ENCODE measurements around the gene SGTB. TPM values are rescaled to one million over a fixed set of nuclear protein-coding genes. Genes with fewer than 3 reads are reported as not detected.

SGTB gene
- total RNA-seq, 2 experiments from 2014 or later = 17.0 to 18.5 TPM

DNA sequence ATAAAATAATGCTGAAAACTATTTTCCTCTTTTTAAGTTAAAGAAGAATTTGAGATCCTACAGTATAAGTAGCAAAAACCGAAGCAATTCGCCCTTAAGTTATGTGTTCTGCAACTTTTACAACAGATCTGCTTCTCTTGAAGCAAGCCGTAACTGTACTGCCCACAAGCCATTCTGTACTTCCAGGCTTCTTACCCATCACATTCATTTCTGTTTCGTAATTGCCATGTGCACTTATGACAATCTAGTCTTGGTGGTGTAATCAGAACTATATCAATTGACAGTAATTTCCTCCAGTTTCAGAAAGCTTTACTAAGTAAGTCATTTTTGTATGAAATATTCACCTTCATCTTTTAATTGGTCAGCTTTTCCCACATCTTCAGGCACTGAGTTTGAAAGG is 13.8 kb downstream of the SGTB start:
- ChIA-PET CTCF (no interaction called here), POLR2A (interaction anchor here (0.5 kb wide), 1 partner anchor 91 kb away, joined by 3 read pairs; no protein-coding TSS in a partner anchor)
- H3K4me3 Mint-ChIP-seq = no peak overlapping the region
- no peak overlapping the region for H3K27ac Mint-ChIP-seq
- TF ChIP-seq, protein P1, sequence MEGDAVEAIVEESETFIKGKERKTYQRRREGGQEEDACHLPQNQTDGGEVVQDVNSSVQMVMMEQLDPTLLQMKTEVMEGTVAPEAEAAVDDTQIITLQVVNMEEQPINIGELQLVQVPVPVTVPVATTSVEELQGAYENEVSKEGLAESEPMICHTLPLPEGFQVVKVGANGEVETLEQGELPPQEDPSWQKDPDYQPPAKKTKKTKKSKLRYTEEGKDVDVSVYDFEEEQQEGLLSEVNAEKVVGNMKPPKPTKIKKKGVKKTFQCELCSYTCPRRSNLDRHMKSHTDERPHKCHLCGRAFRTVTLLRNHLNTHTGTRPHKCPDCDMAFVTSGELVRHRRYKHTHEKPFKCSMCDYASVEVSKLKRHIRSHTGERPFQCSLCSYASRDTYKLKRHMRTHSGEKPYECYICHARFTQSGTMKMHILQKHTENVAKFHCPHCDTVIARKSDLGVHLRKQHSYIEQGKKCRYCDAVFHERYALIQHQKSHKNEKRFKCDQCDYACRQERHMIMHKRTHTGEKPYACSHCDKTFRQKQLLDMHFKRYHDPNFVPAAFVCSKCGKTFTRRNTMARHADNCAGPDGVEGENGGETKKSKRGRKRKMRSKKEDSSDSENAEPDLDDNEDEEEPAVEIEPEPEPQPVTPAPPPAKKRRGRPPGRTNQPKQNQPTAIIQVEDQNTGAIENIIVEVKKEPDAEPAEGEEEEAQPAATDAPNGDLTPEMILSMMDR (IDR thresholded peaks at IDR 0.05) = no peak
- H3K9me3 Mint-ChIP-seq = no peaks in the 10 kb centered on the region
- peaks cover 10% of the 10 kb centered on the region for H3K4me1 Mint-ChIP-seq (ENCODE audit: low read depth)
- DNase-seq = no peak
- H3K36me3 Mint-ChIP-seq (ENCODE audit: low read depth) = peaks cover 20% of the 10 kb centered on the region
- intact Hi-C loops (cut with micrococcal nuclease) = no loop called here
- ATAC-seq = no peak
- no peaks in the 10 kb centered on the region for H3K27me3 Mint-ChIP-seq

DNA sequence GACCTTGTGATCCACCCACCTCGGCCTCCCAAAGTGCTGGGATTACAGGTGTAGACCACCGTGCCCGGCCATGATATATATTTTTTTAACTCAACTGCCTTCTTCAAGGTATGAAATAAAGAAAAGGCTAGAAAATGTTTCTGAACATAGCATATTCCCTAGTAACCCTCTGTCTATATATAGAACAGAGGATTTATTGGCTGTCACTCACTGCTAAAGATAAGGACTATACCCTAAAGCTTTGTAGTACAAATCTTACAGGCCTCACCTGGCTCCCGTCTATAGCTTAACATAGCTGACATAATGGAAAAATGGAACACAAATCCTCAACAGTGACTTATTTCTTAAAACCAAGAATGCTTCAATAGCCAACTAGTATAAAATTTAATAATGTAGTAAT is 14.2 kb downstream of the SGTB start:
- intact Hi-C loops (cut with micrococcal nuclease) = no loop called here

DNA sequence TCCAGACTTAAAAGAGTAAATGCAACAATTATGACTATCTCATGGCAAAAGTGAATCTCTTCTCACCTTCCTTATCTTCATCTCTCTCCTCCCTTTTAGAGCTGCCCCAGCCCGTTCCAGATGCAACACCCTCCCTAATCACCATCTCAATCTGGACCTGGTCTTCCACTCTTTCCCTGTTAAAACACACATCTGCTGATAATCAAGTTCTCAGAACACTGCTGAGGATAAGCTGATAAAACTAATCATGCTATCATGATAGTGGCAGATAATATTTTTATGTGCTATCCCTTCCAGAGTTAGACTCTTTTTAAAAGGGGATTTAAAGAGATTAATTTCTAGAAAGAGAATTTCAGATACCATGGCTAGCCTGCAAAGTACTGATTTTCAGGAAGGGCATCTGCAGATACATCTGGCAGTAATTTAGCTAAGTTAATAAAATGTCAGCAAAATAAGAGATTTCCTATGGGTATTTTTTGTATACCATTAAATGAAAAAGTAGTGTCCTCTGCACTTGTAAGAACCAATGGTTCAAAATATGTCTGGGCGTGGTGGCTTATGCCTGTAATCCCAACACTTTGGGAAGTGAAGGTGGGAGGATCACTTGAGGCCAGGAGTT is 17.2 kb downstream of the SGTB start:
- no peaks in the 10 kb centered on the region for H3K27me3 Mint-ChIP-seq
- H3K4me3 Mint-ChIP-seq = no peak overlapping the region
- intact Hi-C loops (cut with micrococcal nuclease) = no loop called here
- DNase-seq (no peak), ATAC-seq (no peak)
- H3K27ac Mint-ChIP-seq = no peak overlapping the region
- peaks cover 13% of the 10 kb centered on the region for H3K36me3 Mint-ChIP-seq (ENCODE audit: low read depth)
- ChIA-PET CTCF (no interaction called here), POLR2A (interaction anchor here (0.6 to 0.8 kb wide), 3 partner anchors 14 to 73 kb away, joined by 3 read pairs; no protein-coding TSS in a partner anchor)
- peaks cover 4% of the 10 kb centered on the region for H3K4me1 Mint-ChIP-seq (ENCODE audit: low read depth)
- H3K9me3 Mint-ChIP-seq = no peaks in the 10 kb centered on the region
- TF ChIP-seq, protein P1 (IDR thresholded peaks at IDR 0.05) = no peak

More for the DNA sequence above, 14.2 kb downstream of the SGTB start:
- CTCF ChIA-PET = interaction anchor here (0.7 kb wide), 1 partner anchor 57 kb away, joined by 3 read pairs; no protein-coding TSS in a partner anchor
- POLR2A ChIA-PET = interaction anchor here (0.5 kb wide), 1 partner anchor 90 kb away, joined by 3 read pairs; no protein-coding TSS in a partner anchor
- Mint-ChIP-seq H3K27ac (no peak overlapping the region), H3K36me3 (ENCODE audit: low read depth) (peaks cover 20% of the 10 kb centered on the region), H3K9me3 (no peaks in the 10 kb centered on the region), H3K4me3 (no peak overlapping the region), H3K27me3 (no peaks in the 10 kb centered on the region), H3K4me1 (ENCODE audit: low read depth) (peaks cover 10% of the 10 kb centered on the region)
- TF ChIP-seq, protein P1 (IDR thresholded peaks at IDR 0.05) = no peak
- DNase-seq (no peak), ATAC-seq (no peak)

DNA sequence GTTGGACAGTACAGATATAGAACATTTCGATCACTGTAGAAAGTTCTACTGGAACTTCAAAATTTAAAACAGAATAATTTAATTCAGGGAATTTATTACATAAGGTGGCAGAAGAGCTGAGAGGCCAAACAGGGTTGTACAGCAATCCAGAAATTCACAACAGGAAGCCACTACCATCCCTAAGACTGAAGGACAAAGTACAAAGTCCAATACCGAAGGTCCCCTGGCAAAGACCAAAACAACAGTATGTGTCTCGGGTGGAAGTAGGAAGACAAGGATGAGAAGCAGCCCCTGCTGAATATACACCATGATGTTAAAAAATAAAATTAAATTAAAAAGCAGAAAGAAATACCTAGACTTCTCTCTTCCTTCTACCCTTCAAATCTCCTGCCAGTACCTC is 19.9 kb downstream of the SGTB start:
- Mint-ChIP-seq H3K9me3 (no peaks in the 10 kb centered on the region), H3K4me3 (no peak overlapping the region), H3K27ac (no peak overlapping the region), H3K36me3 (ENCODE audit: low read depth) (peaks cover 20% of the 10 kb centered on the region), H3K4me1 (ENCODE audit: low read depth) (peaks cover 4% of the 10 kb centered on the region), H3K27me3 (no peaks in the 10 kb centered on the region)
- intact Hi-C loops (cut with micrococcal nuclease) = no loop called here
- TF ChIP-seq, protein P1 (IDR thresholded peaks at IDR 0.05) = no peak
- CTCF ChIA-PET = no interaction called here
- ATAC-seq (no peak), DNase-seq (no peak)
- POLR2A ChIA-PET = no interaction called here

DNA sequence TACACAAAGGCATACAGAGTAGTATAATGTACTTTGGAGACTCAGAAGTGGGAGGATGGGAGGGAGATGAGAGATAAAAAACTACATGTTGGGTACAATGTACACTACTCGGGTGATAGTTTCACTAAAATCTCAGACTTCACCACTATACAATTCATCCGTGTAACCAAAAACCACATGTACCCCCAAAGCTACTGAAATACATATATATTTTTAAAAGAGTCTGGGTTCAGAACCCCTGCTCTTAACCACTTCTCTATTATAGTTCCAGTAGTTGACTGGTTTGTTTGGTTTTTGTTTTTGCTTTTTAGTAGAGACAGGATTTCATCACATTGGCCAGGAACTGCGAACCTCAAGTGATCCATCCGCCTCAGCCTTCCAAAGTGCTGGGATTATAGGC is 22.6 kb downstream of the SGTB start:
- CTCF ChIA-PET = no interaction called here

More for the DNA sequence above, 22.6 kb downstream of the SGTB start:
- intact Hi-C loops (cut with micrococcal nuclease) = no loop called here
- no peak overlapping the region for H3K27ac Mint-ChIP-seq
- POLR2A ChIA-PET = no interaction called here
- DNase-seq (no peak), ATAC-seq (no peak)
- H3K4me3 Mint-ChIP-seq = no peak overlapping the region
- peaks cover 17% of the 10 kb centered on the region for H3K36me3 Mint-ChIP-seq (ENCODE audit: low read depth)
- TF ChIP-seq, protein P1 (IDR thresholded peaks at IDR 0.05) = no peak
- no peaks in the 10 kb centered on the region for H3K27me3 Mint-ChIP-seq
- H3K9me3 Mint-ChIP-seq = no peaks in the 10 kb centered on the region
- H3K4me1 Mint-ChIP-seq (ENCODE audit: low read depth) = peaks cover 4% of the 10 kb centered on the region

Measured in activated CD8-positive, alpha-beta T cell treated with anti-CD3 and anti-CD28 coated beads for 36 hours (primary cell).